ENCODE results near the gene CDK14.

- TF ChIP-seq CTCF (IDR thresholded peaks at IDR 0.05; ENCODE audit: low read depth, low read length, missing input control): no peak
- no peak for TF ChIP-seq RAD21 (IDR thresholded peaks at IDR 0.05)
- no peak for TF ChIP-seq REST (IDR thresholded peaks at IDR 0.05)
- no peak for TF ChIP-seq FOXA1 (IDR thresholded peaks at IDR 0.05)
- no peak for TF ChIP-seq TAF1 (conservative IDR thresholded peaks at IDR 0.05)
- TF ChIP-seq JUND (IDR thresholded peaks at IDR 0.05): no peak
- TF ChIP-seq YY1 (IDR thresholded peaks at IDR 0.05): no peak
- no peak for TF ChIP-seq FOXA2 (IDR thresholded peaks at IDR 0.05)
- no peak for TF ChIP-seq NR2F2 (IDR thresholded peaks at IDR 0.05)
Measured at GRCh38 chr7:90995996-90996395, 399.9 kb downstream of the CDK14 start.
